HG03159 (cell line): Measurements from ENCODE around the gene ADM.

Source experiments
- ATAC-seq: cut with Tn5 transposase; IDR thresholded peaks from one replicate; pipeline ENCODE4 v1.9.1; 2021; ENCODE audit warnings: mild to moderate bottlenecking, moderate library complexity; ENCODE audit not compliant: unreplicated experiment

ADM gene

GRCh38 chr11:10309163-10310093, 4.6 kb downstream of the ADM start:
- no peak for ATAC-seq

- ATAC-seq: no peak
Observed at GRCh38 chr11:10310301-10310841, 5.5 kb downstream of the ADM start.

- no peak for ATAC-seq
Observed at GRCh38 chr11:10311802-10312201, 6.9 kb downstream of the ADM start.

- peak; percentile 68 for ATAC-seq
Observed at GRCh38 chr11:10314199-10315072, 9.6 kb downstream of the ADM start.

GRCh38 chr11:10315083-10315482, 10.2 kb downstream of the ADM start:
- no peak for ATAC-seq

GRCh38 chr11:10317151-10317755, 12.4 kb downstream of the ADM start:
- no peak for ATAC-seq

GRCh38 chr11:10317776-10318526, 13.1 kb downstream of the ADM start:
- peak; percentile 65 for ATAC-seq

GRCh38 chr11:10318527-10318802, 13.6 kb downstream of the ADM start:
- ATAC-seq: no peak

- no peak for ATAC-seq
Observed at GRCh38 chr11:10319702-10320558, 15.1 kb downstream of the ADM start.

- ATAC-seq: no peak
Observed at GRCh38 chr11:10320736-10321465, 16.0 kb downstream of the ADM start.

- ATAC-seq: no peak
Observed at GRCh38 chr11:10322401-10322800, 17.5 kb downstream of the ADM start.

- no peak for ATAC-seq
Observed at GRCh38 chr11:10322830-10323792, 18.2 kb downstream of the ADM start.

- ATAC-seq: no peak
Observed at GRCh38 chr11:10323793-10324170, 18.9 kb downstream of the ADM start.

GRCh38 chr11:10324474-10324873, 19.6 kb downstream of the ADM start:
- no peak for ATAC-seq

- no peak for ATAC-seq
Observed at GRCh38 chr11:10325277-10326011, 20.6 kb downstream of the ADM start.

GRCh38 chr11:10326012-10326964, 21.4 kb downstream of the ADM start:
- no peak for ATAC-seq
